T-cell (primary cell): ENCODE measurements around the gene FSTL4. TPM values are rescaled to one million over a fixed set of nuclear protein-coding genes. Genes with fewer than 3 reads are reported as not detected.
A peak's percentile ranks its signal among the peaks of the same experiment; 100 is the strongest.
"Not testable (repeated sequence)": the region's sequence is repeated elsewhere in the genome, so short reads cannot be mapped to it uniquely, and the experiment has no call there.

ENCODE experiments used
- ATAC-seq, 4 experiments: fragments of 200-7000 bp in 3 of 4; fragments of 150-1000 bp in 1 of 4; cut with Tn5 transposase; replicated peaks in 1 of 4; 1 replicate in 3 of 4; 2 replicates in 1 of 4; pipeline ENCODE4 v1.10.0; 2021; ENCODE audit warnings: moderate library complexity in 3 of 4, mild to moderate bottlenecking in 2 of 4, moderate number of reproducible peaks in 1 of 4
- CTCF ChIA-PET, 2 donors: fragments of 300-600 bp; sonication (Branson Sonifier 250); formaldehyde crosslinking; loops; one replicate each; lab custom pipeline; 2022; ENCODE audit warnings: antibody characterized with exemption in 2 of 2; lab: Charles Lee
- POLR2A ChIA-PET, 2 donors: fragments of 300-600 bp; sonication (Branson Sonifier 250); formaldehyde crosslinking; loops; one replicate each; lab custom pipeline; 2022; ENCODE audit warnings: antibody characterized with exemption in 2 of 2; lab: Charles Lee
- DNase-seq, 35 experiments: peaks; one replicate each; pipeline versions ENCODE4 v3.0.0 to v3.0.0-alpha.2; 2013 to 2023
- H3K27ac ChIP-seq: one replicate; pipeline ENCODE4 v1.5.1; 2013; ENCODE audit warnings: low read length
- H3K27me3 ChIP-seq, 2 experiments: replicated peaks in 1 of 2; 1 replicate in 1 of 2; 2 replicates in 1 of 2; pipeline versions ENCODE4 v1.6.1 to v1.7.0; 2013; ENCODE audit warnings: low read length in 1 of 2, mixed read lengths in 1 of 2; ENCODE audit not compliant: control insufficient read depth in 2 of 2, insufficient read depth in 2 of 2; ENCODE audit errors: extremely low read depth in 1 of 2
- H3K36me3 ChIP-seq, 2 donors: 1 replicate in 1 of 2; 2 replicates in 1 of 2; pipeline versions ENCODE4 v1.6.1 to v1.7.0; 2013; ENCODE audit warnings: low read length in 1 of 2; ENCODE audit not compliant: control insufficient read depth in 2 of 2, insufficient read depth in 1 of 2; ENCODE audit errors: extremely low read depth in 1 of 2
- H3K4me1 ChIP-seq, 2 experiments: 1 replicate in 1 of 2; 2 replicates in 1 of 2; pipeline versions ENCODE4 v1.6.1 to v1.7.0; 2013; ENCODE audit warnings: low read length in 2 of 2, mixed read lengths in 1 of 2; ENCODE audit not compliant: insufficient read depth in 2 of 2, control insufficient read depth in 1 of 2; ENCODE audit errors: extremely low read depth in 1 of 2
- H3K4me3 ChIP-seq, 2 donors: 1 replicate in 1 of 2; 2 replicates in 1 of 2; pipeline versions ENCODE4 v1.5.1 to v1.7.0; 2013; ENCODE audit warnings: mild to moderate bottlenecking in 2 of 2, low read length in 1 of 2, moderate library complexity in 1 of 2; ENCODE audit not compliant: control insufficient read depth in 1 of 2; ENCODE audit errors: extremely low read depth in 1 of 2
- H3K9me3 ChIP-seq: 2 replicates; pipeline ENCODE4 v1.7.0; 2013
- H3K27ac Mint-ChIP-seq, 2 donors: one replicate each; pipeline ENCODE4 v1.8.0; 2020 to 2021; ENCODE audit warnings: mild to moderate bottlenecking in 2 of 2, mixed read lengths in 2 of 2
- H3K27me3 Mint-ChIP-seq, 2 donors: one replicate each; pipeline ENCODE4 v1.8.0; 2021 to 2022; ENCODE audit warnings: mixed read lengths in 2 of 2
- H3K36me3 Mint-ChIP-seq: one replicate; pipeline ENCODE4 v1.8.0; 2021; ENCODE audit warnings: mixed read lengths
- H3K4me1 Mint-ChIP-seq, 3 donors: one replicate each; pipeline ENCODE4 v1.8.0; 2020 to 2022; ENCODE audit warnings: mixed read lengths in 3 of 3, mild to moderate bottlenecking in 1 of 3
- H3K4me3 Mint-ChIP-seq, 3 donors: one replicate each; pipeline ENCODE4 v1.8.0; 2020 to 2022; ENCODE audit warnings: mild to moderate bottlenecking in 3 of 3, mixed read lengths in 3 of 3, moderate library complexity in 3 of 3
- H3K9me3 Mint-ChIP-seq, 3 donors: one replicate each; pipeline ENCODE4 v1.8.0; 2020 to 2022; ENCODE audit warnings: mixed read lengths in 3 of 3
- WGBS: methylation state at CpG from one replicate; pipeline ENCODE4 v1.1.5; 2013; ENCODE audit warnings: missing lambda C conversion rate; ENCODE audit not compliant: insufficient coverage; 5-methylcytosine and 5-hydroxymethylcytosine counted together
- total RNA-seq, 35 experiments: library from RNA in 6 of 35; stranded (reverse) in 6 of 35; fragments of 120-200 nt in 1 of 35; gene quantifications; one replicate each; pipeline versions ENCODE4 v1.2.1 to v1.2.4 and lab custom pipeline; 2013 to 2026

Gene FSTL4
- total RNA-seq, 5 donors from 2014 or later (not counting 1 experiment from before 2014, with no cell fraction given): 1.6 TPM; not detected in 3

DNA sequence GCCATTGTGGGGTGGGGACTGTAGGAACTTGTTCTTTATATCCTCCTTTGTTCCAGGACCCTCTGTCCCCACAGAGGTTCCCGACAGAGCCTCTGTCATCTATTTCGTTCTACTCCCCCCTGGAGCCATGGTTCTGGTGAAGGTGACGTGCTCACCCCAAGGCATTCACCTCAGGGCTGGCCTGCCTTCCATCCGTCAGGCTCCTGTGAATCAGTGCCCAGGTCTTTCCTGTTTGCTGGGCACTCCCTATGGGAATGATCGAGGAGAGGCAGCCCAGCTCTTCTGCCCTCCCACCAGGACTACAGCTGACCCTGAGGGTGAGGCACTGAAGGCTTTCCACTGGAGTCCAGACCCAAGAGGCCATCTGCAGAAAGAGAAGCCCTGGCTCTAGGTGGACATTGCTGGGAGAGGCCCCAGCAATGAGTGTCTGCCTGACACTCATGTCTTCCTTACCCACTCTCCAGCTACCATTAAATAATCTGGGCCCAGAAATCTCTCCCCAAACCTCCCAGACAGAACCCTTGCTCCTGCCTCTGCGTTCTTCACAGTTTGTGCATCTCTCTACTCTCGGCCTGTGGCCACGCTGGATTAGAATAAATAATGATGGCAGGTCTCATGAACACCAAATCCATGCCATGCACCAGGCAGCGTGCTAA lies 214.2 kb downstream of the FSTL4 start:
- no peak overlapping the region for H3K27ac ChIP-seq
- no peak for DNase-seq
- H3K4me3 ChIP-seq: no peak overlapping the region
- Mint-ChIP-seq H3K9me3 (no peaks in the 10 kb centered on the region), H3K4me3 (no peak overlapping the region), H3K36me3 (no peaks in the 10 kb centered on the region), H3K27ac (no peak overlapping the region), H3K27me3 (no peaks in the 10 kb centered on the region), H3K4me1 (peaks cover 16 to 27% (median 25%) of the 10 kb centered on the region in 3 donors)
- peaks cover 0 to 10% of the 10 kb centered on the region in 2 experiments for H3K27me3 ChIP-seq
- 92% methylated on average over 6 of the region's 9 CpGs for WGBS
- CTCF ChIA-PET: no interaction called here
- ATAC-seq: no peak
- POLR2A ChIA-PET: no interaction called here
- H3K4me1 ChIP-seq: peaks cover 3% of the 10 kb centered on the region in 2 experiments
- H3K9me3 ChIP-seq: no peaks in the 10 kb centered on the region
- no peaks in the 10 kb centered on the region for H3K36me3 ChIP-seq

GRCh38 chr5:133397348-133397747 lies 215.0 kb downstream of the FSTL4 start:
- Mint-ChIP-seq H3K27me3 (no peaks in the 10 kb centered on the region), H3K4me3 (no peak overlapping the region), H3K9me3 (no peaks in the 10 kb centered on the region), H3K4me1 (peaks cover 16 to 27% (median 25%) of the 10 kb centered on the region in 3 donors), H3K27ac (no peak overlapping the region), H3K36me3 (no peaks in the 10 kb centered on the region)
- no peak overlapping the region for H3K27ac ChIP-seq
- ChIA-PET POLR2A (no interaction called here), CTCF (no interaction called here)
- H3K36me3 ChIP-seq: no peaks in the 10 kb centered on the region
- H3K4me1 ChIP-seq: peaks cover 3% of the 10 kb centered on the region in 2 experiments
- peaks cover 0 to 10% of the 10 kb centered on the region in 2 experiments for H3K27me3 ChIP-seq
- no peak for DNase-seq
- no peaks in the 10 kb centered on the region for H3K9me3 ChIP-seq
- no peak for ATAC-seq
- no CpG with 5 or more reads among the region's 2 CpGs for WGBS
- H3K4me3 ChIP-seq: no peak overlapping the region

DNA sequence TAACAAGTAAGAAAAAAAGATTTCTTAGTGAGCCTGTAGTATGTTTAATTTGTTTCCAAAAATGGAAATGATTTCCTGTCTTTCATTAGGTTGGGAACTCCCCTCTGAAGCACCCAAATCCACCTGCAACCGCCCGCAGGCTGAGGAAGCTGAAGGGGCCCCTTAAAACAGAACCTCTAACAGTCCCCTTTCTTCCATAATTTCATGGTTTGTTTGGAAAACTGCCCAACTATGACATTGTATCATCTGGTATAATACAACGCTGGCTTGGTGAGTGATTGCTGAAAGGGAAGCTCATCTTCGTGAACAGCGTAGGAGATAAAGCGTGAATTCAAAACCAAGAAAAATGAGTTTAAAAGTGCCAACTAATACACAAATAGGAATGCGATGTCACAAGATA lies 215.5 kb downstream of the FSTL4 start:
- Mint-ChIP-seq H3K27me3 (no peaks in the 10 kb centered on the region), H3K4me3 (no peak overlapping the region), H3K36me3 (no peaks in the 10 kb centered on the region), H3K4me1 (peaks cover 16 to 27% (median 25%) of the 10 kb centered on the region in 3 donors), H3K9me3 (no peaks in the 10 kb centered on the region), H3K27ac (no peak overlapping the region)
- Histone ChIP-seq H3K4me3 (no peak overlapping the region), H3K4me1 (peaks cover 3% of the 10 kb centered on the region in 2 experiments), H3K36me3 (no peaks in the 10 kb centered on the region), H3K9me3 (no peaks in the 10 kb centered on the region), H3K27me3 (peaks cover 0 to 7% of the 10 kb centered on the region in 2 experiments), H3K27ac (no peak overlapping the region)
- no CpG with 5 or more reads among the region's 7 CpGs for WGBS
- POLR2A ChIA-PET: no interaction called here
- CTCF ChIA-PET: no interaction called here
- DNase-seq: peak in 1 of 35 experiments; percentile 20
- ATAC-seq: peak in 1 of 4 experiments; percentile 81

DNA sequence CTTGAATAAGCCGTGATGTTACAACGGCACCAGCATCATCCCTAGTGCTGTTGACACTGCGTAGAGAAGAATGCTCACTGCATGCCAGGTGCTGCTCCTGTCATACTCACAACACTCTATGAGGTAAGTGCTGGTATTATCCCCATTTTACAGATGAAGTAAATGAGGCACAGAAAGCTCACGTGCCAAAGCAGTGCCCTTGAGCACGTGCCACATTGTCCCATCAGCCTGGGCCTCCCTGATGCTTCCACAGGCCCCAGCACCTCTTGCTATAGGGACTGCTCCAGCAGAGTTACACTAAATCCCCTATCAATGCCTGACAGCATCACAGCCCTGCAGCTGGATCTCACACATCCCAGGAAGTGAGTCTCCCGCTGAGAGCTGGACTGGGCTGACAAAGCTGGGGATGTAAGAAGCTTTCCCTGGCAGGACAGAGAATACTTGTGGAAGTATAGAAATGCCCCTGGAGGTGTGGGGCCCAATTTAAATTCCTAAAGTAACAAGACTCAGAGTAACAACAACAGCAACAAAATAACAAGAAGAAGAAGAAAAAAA lies 216.1 kb downstream of the FSTL4 start:
- Mint-ChIP-seq H3K36me3 (no peaks in the 10 kb centered on the region), H3K9me3 (no peaks in the 10 kb centered on the region), H3K27me3 (no peaks in the 10 kb centered on the region), H3K4me1 (peaks cover 16 to 27% (median 25%) of the 10 kb centered on the region in 3 donors), H3K4me3 (no peak overlapping the region), H3K27ac (no peak overlapping the region)
- ATAC-seq (no peak), DNase-seq (no peak)
- no peaks in the 10 kb centered on the region for H3K9me3 ChIP-seq
- H3K4me1 ChIP-seq: peaks cover 3% of the 10 kb centered on the region in 2 experiments
- H3K4me3 ChIP-seq: no peak overlapping the region
- POLR2A ChIA-PET: no interaction called here
- WGBS: 93% methylated on average over 5 of the region's 6 CpGs
- CTCF ChIA-PET: no interaction called here
- H3K27me3 ChIP-seq: peaks cover 0 to 6% of the 10 kb centered on the region in 2 experiments
- no peak overlapping the region for H3K27ac ChIP-seq
- H3K36me3 ChIP-seq: no peaks in the 10 kb centered on the region

GRCh38 chr5:133395207-133395606 lies 217.1 kb downstream of the FSTL4 start:
- POLR2A ChIA-PET: interaction anchor here in 1 of 2 donors (0.6 kb wide), 1 partner anchor 153 kb away, joined by 3 read pairs; no protein-coding TSS in a partner anchor
- H3K36me3 Mint-ChIP-seq, H3K4me3 ChIP-seq, CTCF ChIA-PET, H3K4me3 Mint-ChIP-seq, H3K27ac ChIP-seq, H3K4me1 ChIP-seq, H3K9me3 Mint-ChIP-seq, H3K27ac Mint-ChIP-seq, ATAC-seq, H3K9me3 ChIP-seq, DNase-seq, H3K36me3 ChIP-seq, H3K27me3 ChIP-seq, H3K27me3 Mint-ChIP-seq: not testable (repeated sequence)
- 98% methylated on average over 16 of the region's 21 CpGs for WGBS
- peaks cover 16 to 27% (median 25%) of the 10 kb centered on the region in 3 donors for H3K4me1 Mint-ChIP-seq

GRCh38 chr5:133394477-133394817 lies 217.9 kb downstream of the FSTL4 start:
- H3K36me3 Mint-ChIP-seq: not testable (repeated sequence)

More at GRCh38 chr5:133394477-133394817, 217.9 kb downstream of the FSTL4 start:
- H3K27ac ChIP-seq, CTCF ChIA-PET, H3K27me3 ChIP-seq, H3K9me3 Mint-ChIP-seq, H3K4me3 Mint-ChIP-seq, H3K27ac Mint-ChIP-seq, H3K9me3 ChIP-seq, H3K27me3 Mint-ChIP-seq, H3K36me3 ChIP-seq, POLR2A ChIA-PET, DNase-seq, ATAC-seq, H3K4me1 ChIP-seq, H3K4me3 ChIP-seq: not testable (repeated sequence)
- peaks cover 16 to 25% (median 25%) of the 10 kb centered on the region in 3 donors for H3K4me1 Mint-ChIP-seq
- WGBS: 89% methylated on average over 14 of the region's 22 CpGs
